DMS114 treated with DMSO at 0.1 percent for 48 hours (cell line): ENCODE data around the gene CBR4.
"Not testable (repeated sequence)": the region's sequence is repeated elsewhere in the genome, so short reads cannot be mapped to it uniquely, and the experiment has no call there.

Source experiments
- DNase-seq: peaks from one replicate; lab custom pipeline; 2025; ENCODE audit not compliant: unreplicated experiment; lab: John Stamatoyannopoulos, UW

CBR4 gene

GRCh38 chr4:168994958-168995357, 15.1 kb downstream of the CBR4 start:
- no peak for DNase-seq

GRCh38 chr4:168993714-168994510, 16.1 kb downstream of the CBR4 start:
- DNase-seq = no peak

- not testable (repeated sequence) for DNase-seq
These were observed 17.0 kb downstream of the CBR4 start for GRCh38 chr4:168992952-168993482.

- DNase-seq = no peak
These were observed 28.1 kb downstream of the CBR4 start for GRCh38 chr4:168981942-168982341.

- no peak for DNase-seq
These were observed 28.6 kb downstream of the CBR4 start for GRCh38 chr4:168981460-168981859.

GRCh38 chr4:168979338-168979737, 30.7 kb downstream of the CBR4 start:
- DNase-seq = no peak

GRCh38 chr4:168978001-168978700, 31.9 kb downstream of the CBR4 start:
- no peak for DNase-seq

- no peak for DNase-seq
These were observed 37.5 kb downstream of the CBR4 start for GRCh38 chr4:168972596-168972995.

GRCh38 chr4:168960716-168961115, 49.3 kb downstream of the CBR4 start:
- no peak for DNase-seq

- no peak for DNase-seq
These were observed 54.4 kb downstream of the CBR4 start for GRCh38 chr4:168955674-168956073.

GRCh38 chr4:168952821-168953246, 57.2 kb downstream of the CBR4 start:
- not testable (repeated sequence) for DNase-seq

- DNase-seq = no peak
These were observed 64.8 kb downstream of the CBR4 start for GRCh38 chr4:168945291-168945690.

GRCh38 chr4:168942985-168943384, 67.1 kb downstream of the CBR4 start:
- DNase-seq = no peak
